Thymus (tissue), 11 donors: ENCODE measurements around the gene NKAIN2. TPM values are rescaled to one million over a fixed set of nuclear protein-coding genes. Genes with fewer than 3 reads are reported as not detected.

Experiments
- DNase-seq, 9 donors: peaks; one replicate each; pipeline ENCODE4 v3.0.0-alpha.2; 2013; ENCODE audit warnings: low spot score in 9 of 9, low read depth in 6 of 9, missing footprints in 1 of 9
- H3K27ac ChIP-seq, 2 donors: one replicate each; pipeline ENCODE4 v1.5.1; 2013; ENCODE audit warnings: control low read depth in 1 of 2, low read depth in 1 of 2, low read length in 1 of 2, mild to moderate bottlenecking in 1 of 2, moderate library complexity in 1 of 2
- H3K27me3 ChIP-seq, 2 donors: one replicate each; pipeline ENCODE4 v1.5.1; 2013; ENCODE audit warnings: low read length in 1 of 2; ENCODE audit not compliant: control insufficient read depth in 2 of 2, insufficient read depth in 1 of 2
- H3K36me3 ChIP-seq, 2 donors: one replicate each; pipeline ENCODE4 v1.5.1; 2013; ENCODE audit warnings: low read length in 1 of 2, mild to moderate bottlenecking in 1 of 2, moderate library complexity in 1 of 2; ENCODE audit not compliant: control insufficient read depth in 2 of 2, insufficient read depth in 2 of 2
- H3K4me1 ChIP-seq, 2 donors: one replicate each; pipeline ENCODE4 v1.5.1; 2013; ENCODE audit warnings: low read length in 2 of 2; ENCODE audit not compliant: control insufficient read depth in 2 of 2, insufficient read depth in 2 of 2
- H3K4me3 ChIP-seq, 2 donors: one replicate each; pipeline ENCODE4 v1.5.1; 2013; ENCODE audit warnings: low read length in 2 of 2, control low read depth in 1 of 2, mild to moderate bottlenecking in 1 of 2
- H3K9me3 ChIP-seq, 2 donors: one replicate each; pipeline ENCODE4 v1.5.1; 2013; ENCODE audit warnings: low read length in 1 of 2, mild to moderate bottlenecking in 1 of 2; ENCODE audit not compliant: control insufficient read depth in 2 of 2, insufficient read depth in 1 of 2
- WGBS: extraction: QIAGEN DNeasy Blood & Tissue Kit; methylation state at CpG from one replicate; pipeline ENCODE4 v1.1.7; 2013; 5-methylcytosine and 5-hydroxymethylcytosine counted together
- polyA plus RNA-seq: library from polyadenylated mRNA; stranded (reverse); fragments of 200-250 nt; gene quantifications from one replicate; pipeline ENCODE4 v1.2.3, GENCODE V29; 2013
- total RNA-seq: library from RNA; stranded (reverse); fragments of 120-200 nt; gene quantifications from one replicate; pipeline ENCODE4 v1.2.4, GENCODE V29; 2013
- donor health status: healthy.

NKAIN2 gene
- total and polyA plus RNA-seq, 2 donors, result 1.2 to 2.4 TPM

- Histone ChIP-seq H3K36me3 (no peaks in the 10 kb centered on the region), H3K4me3 (no peak overlapping the region), H3K9me3 (no peaks in the 10 kb centered on the region), H3K4me1 (no peaks in the 10 kb centered on the region), H3K27me3 (no peaks in the 10 kb centered on the region), H3K27ac (no peak overlapping the region)
- DNase-seq, result no peak
- WGBS, result 96% methylated on average over 2 of the region's 2 CpGs
These were observed 50.5 kb downstream of the NKAIN2 start for GRCh38 chr6:123854201-123854600.

GRCh38 chr6:123855506-123855905 lies 51.8 kb downstream of the NKAIN2 start:
- DNase-seq, result no peak
- 83% methylated on average over 2 of the region's 2 CpGs for WGBS
- H3K27me3 ChIP-seq, result no peaks in the 10 kb centered on the region
- H3K4me3 ChIP-seq, result no peak overlapping the region
- no peaks in the 10 kb centered on the region for H3K9me3 ChIP-seq
- H3K4me1 ChIP-seq, result no peaks in the 10 kb centered on the region
- H3K27ac ChIP-seq, result no peak overlapping the region
- H3K36me3 ChIP-seq, result no peaks in the 10 kb centered on the region

GRCh38 chr6:123859291-123859690 lies 55.6 kb downstream of the NKAIN2 start:
- Histone ChIP-seq H3K36me3 (no peaks in the 10 kb centered on the region), H3K27ac (no peak overlapping the region), H3K4me1 (no peaks in the 10 kb centered on the region), H3K9me3 (no peaks in the 10 kb centered on the region), H3K27me3 (no peaks in the 10 kb centered on the region), H3K4me3 (no peak overlapping the region)
- DNase-seq, result no peak
- 96% methylated on average over 1 of the region's 1 CpG for WGBS

- WGBS, result 94% methylated on average over 2 of the region's 2 CpGs
- no peak for DNase-seq
- H3K4me3 ChIP-seq, result no peak overlapping the region
- no peaks in the 10 kb centered on the region for H3K27me3 ChIP-seq
- H3K4me1 ChIP-seq, result no peaks in the 10 kb centered on the region
- H3K9me3 ChIP-seq, result no peaks in the 10 kb centered on the region
- no peak overlapping the region for H3K27ac ChIP-seq
- H3K36me3 ChIP-seq, result no peaks in the 10 kb centered on the region
These were observed 65.7 kb downstream of the NKAIN2 start for GRCh38 chr6:123869334-123869733.

GRCh38 chr6:123873974-123874373 lies 70.3 kb downstream of the NKAIN2 start:
- H3K27me3 ChIP-seq, result no peaks in the 10 kb centered on the region
- H3K27ac ChIP-seq, result no peak overlapping the region
- H3K9me3 ChIP-seq, result no peaks in the 10 kb centered on the region
- no peak overlapping the region for H3K4me3 ChIP-seq
- no peaks in the 10 kb centered on the region for H3K36me3 ChIP-seq
- no peak for DNase-seq
- 75% methylated on average over 1 of the region's 1 CpG for WGBS
- H3K4me1 ChIP-seq, result no peaks in the 10 kb centered on the region

- Histone ChIP-seq H3K36me3 (no peaks in the 10 kb centered on the region), H3K27ac (no peak overlapping the region), H3K27me3 (no peaks in the 10 kb centered on the region), H3K9me3 (no peaks in the 10 kb centered on the region), H3K4me1 (no peaks in the 10 kb centered on the region), H3K4me3 (no peak overlapping the region)
- 91% methylated on average over 1 of the region's 1 CpG for WGBS
- DNase-seq, result no peak
These were observed 72.1 kb downstream of the NKAIN2 start for GRCh38 chr6:123875784-123876183.

GRCh38 chr6:123879749-123880148 lies 76.1 kb downstream of the NKAIN2 start:
- WGBS, result 87% methylated on average over 2 of the region's 2 CpGs

GRCh38 chr6:123888771-123889513 lies 85.3 kb downstream of the NKAIN2 start:
- H3K27me3 ChIP-seq, result no peaks in the 10 kb centered on the region
- H3K4me1 ChIP-seq, result no peaks in the 10 kb centered on the region
- H3K4me3 ChIP-seq, result no peak overlapping the region
- H3K27ac ChIP-seq, result no peak overlapping the region
- H3K9me3 ChIP-seq, result no peaks in the 10 kb centered on the region
- WGBS, result 69% methylated on average over 5 of the region's 5 CpGs
- no peak for DNase-seq
- H3K36me3 ChIP-seq, result no peaks in the 10 kb centered on the region

More at GRCh38 chr6:123879749-123880148, 76.1 kb downstream of the NKAIN2 start:
- Histone ChIP-seq H3K27me3 (no peaks in the 10 kb centered on the region), H3K27ac (no peak overlapping the region), H3K9me3 (no peaks in the 10 kb centered on the region), H3K36me3 (no peaks in the 10 kb centered on the region), H3K4me3 (no peak overlapping the region), H3K4me1 (no peaks in the 10 kb centered on the region)
- DNase-seq, result no peak

GRCh38 chr6:123895346-123895745 lies 91.7 kb downstream of the NKAIN2 start:
- no peak overlapping the region for H3K4me3 ChIP-seq
- no peaks in the 10 kb centered on the region for H3K4me1 ChIP-seq
- no peaks in the 10 kb centered on the region for H3K9me3 ChIP-seq
- H3K27me3 ChIP-seq, result no peaks in the 10 kb centered on the region
- H3K27ac ChIP-seq, result no peak overlapping the region
- H3K36me3 ChIP-seq, result no peaks in the 10 kb centered on the region
- 98% methylated on average over 1 of the region's 1 CpG for WGBS
- no peak for DNase-seq
